ENCODE data around the gene DCXR. TPM values are rescaled to one million over a fixed set of nuclear protein-coding genes. Genes with fewer than 3 reads are reported as not detected.
A peak's percentile ranks its signal among the peaks of the same experiment; 100 is the strongest.

The DCXR gene
- total RNA-seq = 40.6 and 51.9 TPM in 2 replicates

DNA sequence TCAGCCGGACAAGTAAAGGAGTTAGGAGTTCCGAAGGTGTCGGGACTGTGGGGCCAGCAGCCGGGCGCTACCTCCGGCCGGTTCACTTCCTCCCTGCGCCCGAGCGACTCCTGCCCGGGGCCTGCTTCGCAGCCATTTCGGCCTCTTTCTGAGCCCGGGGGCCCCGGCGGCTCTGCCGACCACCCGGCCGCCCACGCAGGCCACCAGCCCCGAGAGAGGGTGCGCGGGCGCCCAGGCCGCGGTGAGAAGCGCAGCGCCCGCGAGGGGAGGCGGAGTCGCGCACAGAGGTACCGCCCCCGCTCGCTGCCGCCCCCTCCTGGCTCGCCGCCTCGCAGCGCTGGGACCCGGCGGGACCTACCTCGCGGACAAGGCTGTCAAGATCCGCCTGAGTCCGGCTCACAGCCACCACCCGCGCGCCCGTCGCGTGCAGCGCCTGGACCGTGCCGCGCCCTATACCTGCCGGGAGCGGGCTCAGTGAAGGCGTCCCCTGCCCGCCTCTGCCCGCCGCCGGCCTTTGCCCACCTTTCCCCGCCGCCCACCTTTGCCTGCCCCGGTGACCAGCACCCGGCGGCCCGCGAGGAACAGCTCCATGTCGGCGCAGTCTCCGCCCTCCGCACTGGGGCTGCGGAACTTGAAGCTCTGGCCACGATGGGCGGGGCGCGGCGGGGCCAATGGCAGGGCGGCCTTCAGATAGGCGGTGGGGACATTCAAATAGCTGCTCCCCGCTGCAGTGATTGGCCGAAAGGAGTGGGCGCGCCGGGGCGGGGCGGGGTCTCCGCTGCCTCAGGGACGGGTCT, at the start of gene DCXR:
Gene DCXR, minus strand, starts transcription at position 606 of the 797 bp plus-strand sequence. Its CDS starts 15 bp downstream, at position 591.
- TF ChIP-seq, protein P1, sequence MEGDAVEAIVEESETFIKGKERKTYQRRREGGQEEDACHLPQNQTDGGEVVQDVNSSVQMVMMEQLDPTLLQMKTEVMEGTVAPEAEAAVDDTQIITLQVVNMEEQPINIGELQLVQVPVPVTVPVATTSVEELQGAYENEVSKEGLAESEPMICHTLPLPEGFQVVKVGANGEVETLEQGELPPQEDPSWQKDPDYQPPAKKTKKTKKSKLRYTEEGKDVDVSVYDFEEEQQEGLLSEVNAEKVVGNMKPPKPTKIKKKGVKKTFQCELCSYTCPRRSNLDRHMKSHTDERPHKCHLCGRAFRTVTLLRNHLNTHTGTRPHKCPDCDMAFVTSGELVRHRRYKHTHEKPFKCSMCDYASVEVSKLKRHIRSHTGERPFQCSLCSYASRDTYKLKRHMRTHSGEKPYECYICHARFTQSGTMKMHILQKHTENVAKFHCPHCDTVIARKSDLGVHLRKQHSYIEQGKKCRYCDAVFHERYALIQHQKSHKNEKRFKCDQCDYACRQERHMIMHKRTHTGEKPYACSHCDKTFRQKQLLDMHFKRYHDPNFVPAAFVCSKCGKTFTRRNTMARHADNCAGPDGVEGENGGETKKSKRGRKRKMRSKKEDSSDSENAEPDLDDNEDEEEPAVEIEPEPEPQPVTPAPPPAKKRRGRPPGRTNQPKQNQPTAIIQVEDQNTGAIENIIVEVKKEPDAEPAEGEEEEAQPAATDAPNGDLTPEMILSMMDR (IDR thresholded peaks at IDR 0.05; ENCODE audit: insufficient read depth, low read depth, low read length) = peak; percentile 68
- peak; percentile 96 for DNase-seq (ENCODE audit: low read depth)
- peak within 1 kb of the TSS; percentile 73 for H3K4me3 ChIP-seq (ENCODE audit: low read depth, low read length)

DNA sequence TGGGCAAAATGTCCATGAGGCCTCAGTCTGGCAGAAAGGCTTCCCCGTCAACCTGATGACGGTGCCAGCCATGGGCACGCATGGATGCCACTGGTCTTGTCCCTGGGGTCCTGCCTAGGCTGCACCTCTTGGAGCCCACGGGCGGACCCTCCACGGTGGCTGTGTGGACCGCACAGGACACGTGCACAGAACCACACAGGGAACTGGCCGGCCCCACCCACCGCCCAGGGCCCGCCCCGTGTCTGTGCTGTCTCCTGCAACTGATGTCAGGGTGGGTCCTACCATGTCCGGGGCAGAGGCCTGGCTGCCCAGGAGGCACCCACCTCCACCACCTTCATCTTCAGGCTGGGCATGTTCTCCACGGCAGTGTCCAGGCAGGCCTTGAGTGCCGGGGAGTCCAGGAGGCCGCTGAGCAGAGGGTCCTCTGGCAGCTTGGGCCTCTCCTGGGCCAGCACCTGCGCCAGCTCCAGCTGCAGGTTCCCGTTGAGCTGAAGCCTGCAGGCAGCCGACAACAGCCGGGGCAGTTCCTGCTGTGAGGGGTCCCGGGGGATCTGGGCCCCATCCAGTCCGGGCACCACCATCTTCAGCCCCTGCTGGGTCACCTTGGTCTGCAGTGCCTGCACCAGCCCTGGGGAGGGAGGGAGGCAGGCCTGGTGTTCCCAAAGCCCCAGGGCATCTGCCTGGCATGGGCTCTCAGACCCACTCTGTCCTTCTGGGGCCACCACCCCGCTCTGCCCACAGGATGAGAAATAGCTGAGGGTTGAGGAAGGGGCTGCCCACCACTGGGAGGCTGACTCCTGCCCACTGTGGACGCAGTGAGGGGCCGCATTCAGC, 48.7 kb upstream of the DCXR start:
- TF ChIP-seq, protein P1 (IDR thresholded peaks at IDR 0.05; ENCODE audit: insufficient read depth, low read depth, low read length) = no peak
- H3K4me3 ChIP-seq (ENCODE audit: low read depth, low read length) = no peak overlapping the region
- no peak for DNase-seq (ENCODE audit: low read depth)

DNA sequence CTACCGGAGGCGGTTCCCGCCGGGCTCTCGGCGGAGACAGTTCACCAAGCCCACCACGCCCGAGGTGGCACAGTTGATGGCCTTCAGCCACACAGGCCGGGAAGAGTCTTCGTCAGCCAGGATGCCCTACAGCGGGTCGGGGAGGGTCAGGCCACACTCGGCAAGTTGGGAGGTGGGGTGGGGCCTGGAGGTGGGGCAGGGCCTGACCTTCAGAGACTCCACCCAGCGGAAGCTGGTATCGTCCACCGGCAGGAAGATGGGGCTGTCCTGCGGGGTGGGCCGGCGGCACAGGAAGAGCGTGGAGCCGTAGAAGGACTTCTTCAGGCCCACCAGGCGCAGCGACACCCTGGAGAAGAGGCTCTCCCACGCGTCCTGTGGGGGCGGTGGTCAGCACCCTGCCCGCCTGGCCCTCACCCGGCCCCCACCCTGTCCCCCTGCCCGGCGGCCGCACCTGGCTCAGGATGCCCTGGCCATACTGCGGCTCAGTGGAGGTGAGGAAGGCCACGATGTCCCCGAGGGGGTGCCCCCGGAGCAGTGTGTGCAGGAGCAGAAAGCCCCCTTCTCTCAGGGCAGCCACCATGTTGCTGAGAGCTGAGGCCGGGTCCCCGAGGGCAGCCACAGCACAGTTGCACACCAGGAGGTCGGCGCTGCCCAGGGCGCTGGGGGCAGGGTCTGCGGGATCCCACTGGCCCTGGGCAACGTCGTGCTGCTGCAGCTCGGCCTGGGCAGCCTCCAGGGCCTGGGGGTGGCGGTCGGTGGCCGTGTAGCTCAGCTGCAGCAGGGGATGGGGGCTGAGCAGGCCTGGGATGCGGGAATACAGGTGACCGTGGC, 47.7 kb upstream of the DCXR start:
- no peak overlapping the region for H3K4me3 ChIP-seq (ENCODE audit: low read depth, low read length)
- DNase-seq (ENCODE audit: low read depth) = no peak
- TF ChIP-seq, protein P1 (IDR thresholded peaks at IDR 0.05; ENCODE audit: insufficient read depth, low read depth, low read length) = no peak

DNA sequence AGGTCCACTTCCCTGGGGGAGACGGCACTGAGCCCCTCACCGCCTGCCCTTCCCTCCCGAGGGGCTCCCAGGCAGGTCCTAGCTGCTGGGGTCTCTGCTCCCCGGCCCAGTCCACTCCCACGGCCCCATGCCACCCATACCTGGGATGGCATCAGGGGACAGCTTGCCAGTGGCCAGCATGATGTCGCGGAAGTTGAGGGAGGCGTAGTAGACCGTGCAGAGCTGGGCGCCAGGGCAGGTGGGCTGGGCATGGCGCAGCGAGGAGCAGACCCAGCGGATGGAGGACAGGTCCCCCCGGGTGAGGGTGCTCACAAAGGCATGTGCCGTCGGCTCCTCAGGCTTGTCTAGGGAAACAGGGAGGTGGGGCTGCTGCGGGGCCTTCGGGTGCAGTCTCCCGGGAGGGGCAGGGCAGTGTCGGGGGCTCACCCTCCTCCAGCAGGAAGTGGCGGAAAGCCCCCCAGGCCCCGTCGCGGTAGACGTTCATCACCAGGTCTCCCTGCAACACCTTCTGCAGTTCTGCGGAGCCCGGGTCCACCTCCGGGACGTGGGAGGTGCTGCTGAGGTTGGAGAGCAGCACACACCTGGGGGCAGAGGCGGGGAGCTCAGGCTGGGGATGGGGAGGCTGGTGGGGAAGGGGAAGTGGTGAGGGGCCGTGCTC, 47.0 kb upstream of the DCXR start:
- TF ChIP-seq, protein P1 (IDR thresholded peaks at IDR 0.05; ENCODE audit: insufficient read depth, low read depth, low read length) = no peak
- no peak overlapping the region for H3K4me3 ChIP-seq (ENCODE audit: low read depth, low read length)
- DNase-seq (ENCODE audit: low read depth) = no peak

DNA sequence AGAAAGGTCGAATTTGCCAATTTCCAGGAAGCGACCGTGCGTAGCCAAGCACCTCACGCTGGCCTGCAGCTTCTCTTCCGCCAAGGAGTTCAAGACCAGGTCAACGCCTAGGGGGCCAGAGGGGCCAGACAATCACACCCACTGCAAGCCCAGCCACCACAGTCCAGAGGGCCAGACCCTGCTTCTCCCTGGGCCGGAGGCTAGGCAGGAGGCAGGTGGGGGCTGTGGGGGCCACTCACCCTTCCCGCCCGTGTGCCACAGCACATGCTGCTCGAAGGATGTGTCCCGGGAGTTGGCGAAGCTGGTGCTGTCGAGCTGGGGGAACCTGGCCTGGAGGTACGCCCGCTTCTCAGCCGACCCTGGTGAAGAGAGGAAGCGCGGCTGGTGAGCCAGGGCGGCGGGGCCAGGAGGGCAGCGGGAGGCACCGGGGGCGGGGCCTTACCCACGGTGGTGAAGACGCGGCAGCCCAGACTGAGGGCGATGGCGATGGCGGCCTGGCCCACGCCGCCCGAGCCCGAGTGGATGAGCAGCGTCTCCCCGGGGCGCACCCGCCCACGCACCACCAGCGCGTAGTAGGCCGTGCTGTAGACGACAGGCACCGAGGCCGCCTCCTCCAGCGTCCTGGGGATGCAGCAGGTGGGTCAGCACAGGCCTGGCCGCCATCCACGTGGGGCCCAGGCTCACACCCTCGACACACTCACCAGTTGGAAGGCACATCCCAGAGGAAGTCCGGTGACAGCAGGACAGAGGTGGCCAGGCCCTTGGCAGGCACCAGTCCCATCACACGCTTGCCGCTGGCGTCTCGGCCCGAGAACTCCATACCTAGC, 46.2 kb upstream of the DCXR start:
- DNase-seq (ENCODE audit: low read depth) = no peak

More for the DNA sequence above, 46.2 kb upstream of the DCXR start:
- TF ChIP-seq, protein P1 (IDR thresholded peaks at IDR 0.05; ENCODE audit: insufficient read depth, low read depth, low read length) = no peak
- H3K4me3 ChIP-seq (ENCODE audit: low read depth, low read length) = no peak overlapping the region

Data from fibroblast of villous mesenchyme (primary cell).